Hepatocyte (in vitro differentiated cells): Measurements from ENCODE around the gene KCNQ2.

Experiments
- EZH2 ChIP-seq: fragments of 200-600 bp; sonication (generic); IDR thresholded peaks from 2 replicates; pipeline ENCODE4 v1.6.1; 2016; ENCODE audit warnings: antibody characterized with exemption, mild to moderate bottlenecking, borderline replicate concordance
- EZH2phosphoT487 ChIP-seq: fragments of 200-600 bp; sonication (generic); IDR thresholded peaks from one replicate; pipeline ENCODE4 v1.6.1; 2018; ENCODE audit warnings: antibody characterized with exemption, mild to moderate bottlenecking, low read depth, moderate library complexity; ENCODE audit not compliant: unreplicated experiment, severe bottlenecking
- TF ChIP-seq, protein P1 (sequence below): fragments of 200-600 bp; sonication (generic); IDR thresholded peaks from 2 replicates; pipeline ENCODE4 v1.5.1; 2016; ENCODE audit warnings: antibody characterized with exemption, mild to moderate bottlenecking; ENCODE audit not compliant: poor library complexity

DNA sequence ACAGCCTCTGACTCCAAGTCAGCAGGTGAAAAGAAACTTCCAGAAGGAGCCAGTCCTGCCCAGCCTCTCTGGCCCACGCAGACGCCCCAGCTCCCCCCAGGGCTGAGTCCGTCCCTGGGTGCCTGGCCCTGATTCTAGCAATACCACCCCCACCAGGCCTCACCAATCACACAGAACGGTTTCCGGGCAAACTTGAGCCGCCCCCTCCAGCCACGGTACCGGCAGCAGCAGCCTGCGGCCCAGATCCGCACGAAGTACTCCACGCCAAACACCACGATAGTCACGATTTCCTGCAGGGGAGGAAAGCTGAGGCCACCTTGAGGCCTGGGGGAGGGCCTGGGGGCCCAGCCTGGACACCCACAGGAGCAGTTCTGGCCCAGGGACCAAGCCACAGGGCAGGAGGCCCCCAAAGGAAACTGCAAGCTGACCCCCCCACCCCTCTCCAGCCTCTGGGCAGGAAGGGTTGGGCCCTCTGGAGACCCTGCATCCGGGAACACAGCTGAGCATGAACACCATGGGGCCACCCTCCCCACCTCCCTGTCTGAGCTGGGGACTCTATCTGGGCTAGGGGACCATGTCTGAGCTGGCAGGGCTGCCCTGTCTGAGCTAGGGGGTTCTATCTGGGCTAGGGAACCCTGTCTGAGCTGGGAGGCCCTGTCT is 27.2 kb downstream of the KCNQ2 start:
- TF ChIP-seq, protein P1, sequence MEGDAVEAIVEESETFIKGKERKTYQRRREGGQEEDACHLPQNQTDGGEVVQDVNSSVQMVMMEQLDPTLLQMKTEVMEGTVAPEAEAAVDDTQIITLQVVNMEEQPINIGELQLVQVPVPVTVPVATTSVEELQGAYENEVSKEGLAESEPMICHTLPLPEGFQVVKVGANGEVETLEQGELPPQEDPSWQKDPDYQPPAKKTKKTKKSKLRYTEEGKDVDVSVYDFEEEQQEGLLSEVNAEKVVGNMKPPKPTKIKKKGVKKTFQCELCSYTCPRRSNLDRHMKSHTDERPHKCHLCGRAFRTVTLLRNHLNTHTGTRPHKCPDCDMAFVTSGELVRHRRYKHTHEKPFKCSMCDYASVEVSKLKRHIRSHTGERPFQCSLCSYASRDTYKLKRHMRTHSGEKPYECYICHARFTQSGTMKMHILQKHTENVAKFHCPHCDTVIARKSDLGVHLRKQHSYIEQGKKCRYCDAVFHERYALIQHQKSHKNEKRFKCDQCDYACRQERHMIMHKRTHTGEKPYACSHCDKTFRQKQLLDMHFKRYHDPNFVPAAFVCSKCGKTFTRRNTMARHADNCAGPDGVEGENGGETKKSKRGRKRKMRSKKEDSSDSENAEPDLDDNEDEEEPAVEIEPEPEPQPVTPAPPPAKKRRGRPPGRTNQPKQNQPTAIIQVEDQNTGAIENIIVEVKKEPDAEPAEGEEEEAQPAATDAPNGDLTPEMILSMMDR, result no peak
- TF ChIP-seq EZH2phosphoT487 (no peak), EZH2 (no peak)
